ENCODE results near the gene SYDE1. TPM values are rescaled to one million over a fixed set of nuclear protein-coding genes. Genes with fewer than 3 reads are reported as not detected.

Gene SYDE1
- total and polyA plus RNA-seq, 4 donors, result 11.4 to 53.5 (median 42.8) TPM

GRCh38 chr19:15118789-15119494 is 11.7 kb downstream of the SYDE1 start:
- intact Hi-C loops (cut with DNase I), result no loop called here
- Histone ChIP-seq H3K27ac (ENCODE audit: low read depth in 1 of 2, low read length in 2 of 2) (no peak overlapping the region), H3K9me3 (ENCODE audit: control insufficient read depth, low read length) (no peaks in the 10 kb centered on the region), H3K4me1 (ENCODE audit: control insufficient read depth in 1 of 2, insufficient read depth in 2 of 2, low read length in 2 of 2) (no peaks in the 10 kb centered on the region), H3K4me3 (ENCODE audit: low read length in 2 of 2) (no peak overlapping the region), H3K27me3 (ENCODE audit: control insufficient read depth in 1 of 2, insufficient read depth in 2 of 2, low read length in 1 of 2) (no peaks in the 10 kb centered on the region), H3K36me3 (ENCODE audit: control insufficient read depth in 1 of 2, insufficient read depth in 2 of 2, low read length in 1 of 2) (peaks cover 2 to 5% of the 10 kb centered on the region in 2 donors)
- DNase-seq (peak in 1 of 2 donors; percentile 20), ATAC-seq (ENCODE audit: low FRiP score) (no peak)
- 95% methylated on average over 20 of the region's 20 CpGs for WGBS, 2 donors

DNA sequence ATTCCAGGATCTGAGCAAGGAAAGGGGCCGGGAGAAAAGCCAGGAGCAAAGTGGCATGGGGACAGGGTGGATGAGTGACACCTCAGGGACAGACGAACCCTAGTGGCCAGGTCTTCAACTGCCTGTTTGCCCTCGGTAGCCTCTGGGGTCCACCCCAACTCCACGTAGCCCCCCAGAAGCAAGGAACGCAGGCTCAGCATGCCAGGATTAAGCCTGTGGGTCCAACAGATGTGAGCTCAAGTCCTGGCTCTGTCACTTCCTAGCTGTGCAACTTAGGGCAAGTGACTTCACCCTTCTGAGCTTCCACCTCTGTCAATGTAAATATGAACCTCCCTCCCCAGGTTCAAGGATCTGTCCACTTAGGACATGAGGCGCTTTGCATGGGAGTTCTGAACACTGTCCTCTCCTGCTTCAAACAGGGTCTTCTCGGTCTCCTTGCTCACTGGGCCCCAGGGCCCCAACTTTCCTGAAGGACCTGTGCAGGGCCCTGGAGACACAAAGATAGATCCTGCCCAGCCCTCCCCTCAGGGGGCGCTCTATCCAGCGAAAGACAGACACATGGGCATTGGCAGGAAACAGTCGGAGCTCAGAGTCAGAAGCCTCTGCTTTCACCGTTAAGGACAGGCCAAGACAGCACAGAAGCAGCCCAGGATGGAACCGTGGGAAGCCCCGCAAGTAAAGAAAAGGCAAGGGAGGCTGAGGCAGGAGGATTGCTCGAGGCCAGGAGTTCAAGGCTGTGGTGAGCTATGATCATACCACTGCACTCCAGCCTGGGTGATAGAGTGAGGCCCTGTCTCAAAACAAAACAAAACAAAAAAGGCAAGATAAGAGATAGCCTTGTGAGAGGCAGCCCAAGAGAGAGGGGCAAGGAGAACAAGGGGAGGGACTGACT is 13.2 kb downstream of the SYDE1 start:
- peaks cover 2 to 5% of the 10 kb centered on the region in 2 donors for H3K36me3 ChIP-seq (ENCODE audit: control insufficient read depth in 1 of 2, insufficient read depth in 2 of 2, low read length in 1 of 2)
- 86 to 92% methylated on average over 14 of the region's 14 CpGs for WGBS, 2 donors
- intact Hi-C loops (cut with DNase I), result no loop called here
- ATAC-seq (ENCODE audit: low FRiP score) (no peak), DNase-seq (no peak)
- H3K27ac ChIP-seq (ENCODE audit: low read depth in 1 of 2, low read length in 2 of 2), result no peak overlapping the region
- no peaks in the 10 kb centered on the region for H3K9me3 ChIP-seq (ENCODE audit: control insufficient read depth, low read length)
- no peaks in the 10 kb centered on the region for H3K27me3 ChIP-seq (ENCODE audit: control insufficient read depth in 1 of 2, insufficient read depth in 2 of 2, low read length in 1 of 2)
- no peak overlapping the region for H3K4me3 ChIP-seq (ENCODE audit: low read length in 2 of 2)
- no peaks in the 10 kb centered on the region for H3K4me1 ChIP-seq (ENCODE audit: control insufficient read depth in 1 of 2, insufficient read depth in 2 of 2, low read length in 2 of 2)

DNA sequence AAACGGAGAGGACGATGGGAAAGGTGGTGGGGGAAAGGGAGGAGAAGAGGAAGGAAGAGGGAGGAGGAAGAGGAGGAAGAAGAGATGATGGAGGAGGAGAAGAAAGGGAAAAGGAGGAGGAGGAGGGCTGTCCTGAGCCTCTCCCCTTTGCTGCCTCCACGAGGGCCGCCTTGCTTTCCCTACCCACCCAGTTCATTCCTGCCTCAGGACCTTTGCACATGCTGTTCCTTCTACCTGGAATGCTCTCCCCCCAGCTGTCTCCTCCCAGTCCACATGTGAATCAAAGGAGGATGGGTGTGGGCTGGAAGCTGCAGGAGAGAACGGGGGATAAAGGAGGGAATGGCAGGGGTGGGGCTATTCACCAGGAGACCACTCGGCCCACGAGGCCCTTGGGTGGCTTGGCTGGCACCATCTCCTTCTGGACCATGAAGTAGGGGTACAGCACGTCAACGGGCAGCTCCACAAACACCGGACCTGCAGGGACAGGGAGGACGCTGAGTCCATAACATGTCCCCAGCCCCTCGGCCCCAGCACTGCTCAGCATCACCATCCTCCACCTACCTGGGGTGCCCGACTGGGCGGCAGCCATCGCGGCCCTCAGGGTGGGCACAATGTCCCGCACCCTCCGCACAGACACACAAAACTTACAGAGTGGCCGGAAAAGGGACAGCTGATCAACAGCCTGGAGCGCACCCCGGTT is 15.3 kb downstream of the SYDE1 start:
- Histone ChIP-seq H3K27me3 (ENCODE audit: control insufficient read depth in 1 of 2, insufficient read depth in 2 of 2, low read length in 1 of 2) (no peaks in the 10 kb centered on the region), H3K9me3 (ENCODE audit: control insufficient read depth, low read length) (no peaks in the 10 kb centered on the region), H3K4me1 (ENCODE audit: control insufficient read depth in 1 of 2, insufficient read depth in 2 of 2, low read length in 2 of 2) (no peaks in the 10 kb centered on the region), H3K36me3 (ENCODE audit: control insufficient read depth in 1 of 2, insufficient read depth in 2 of 2, low read length in 1 of 2) (peaks cover 1 to 2% of the 10 kb centered on the region in 2 donors), H3K4me3 (ENCODE audit: low read length in 2 of 2) (no peak overlapping the region), H3K27ac (ENCODE audit: low read depth in 1 of 2, low read length in 2 of 2) (no peak overlapping the region)
- intact Hi-C loops (cut with DNase I), result no loop called here
- WGBS, 2 donors, result 96% methylated on average over 21 of the region's 21 CpGs
- DNase-seq (no peak), ATAC-seq (ENCODE audit: low FRiP score) (no peak)

DNA sequence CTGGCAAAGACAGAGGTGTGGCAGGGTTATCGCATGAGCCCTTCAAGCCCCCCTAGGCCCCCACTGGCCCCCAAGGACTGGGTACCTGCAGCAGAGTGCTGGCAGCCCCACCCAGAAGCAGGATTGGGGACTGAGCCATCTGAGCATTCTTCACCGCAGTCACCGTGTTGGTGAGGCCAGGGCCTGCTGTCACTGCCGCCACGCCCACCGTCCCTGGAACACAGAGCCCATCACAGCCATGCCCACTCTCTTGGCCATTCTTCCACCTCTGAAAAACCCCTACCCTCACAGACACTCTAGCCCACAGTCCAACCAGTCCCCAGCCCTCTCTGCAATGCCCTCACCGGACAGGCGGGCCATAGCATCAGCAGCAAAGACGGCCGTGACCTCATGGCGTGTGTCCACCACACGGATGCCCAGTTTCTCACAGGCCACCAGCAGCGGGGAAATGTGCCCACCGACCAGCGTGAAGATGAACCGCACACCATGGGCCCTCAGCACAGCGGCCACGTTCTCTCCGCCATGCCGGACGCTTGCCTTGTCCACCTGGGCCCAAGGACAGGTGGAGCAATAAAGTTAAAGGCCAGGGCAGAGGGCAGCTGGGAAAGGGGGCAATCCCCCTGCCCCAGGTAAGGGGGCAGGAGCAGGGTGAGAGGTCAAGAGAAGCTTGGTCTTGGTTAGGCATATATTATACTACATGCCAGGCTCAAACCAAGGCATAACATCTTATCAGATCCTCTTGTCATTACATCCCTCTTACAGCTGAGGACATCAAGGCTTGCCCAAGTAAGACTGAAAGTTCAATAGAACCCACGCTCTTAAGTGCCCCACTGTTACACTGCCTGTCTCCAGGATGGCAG is 16.1 kb downstream of the SYDE1 start:
- Histone ChIP-seq H3K27me3 (ENCODE audit: control insufficient read depth in 1 of 2, insufficient read depth in 2 of 2, low read length in 1 of 2) (no peaks in the 10 kb centered on the region), H3K9me3 (ENCODE audit: control insufficient read depth, low read length) (no peaks in the 10 kb centered on the region), H3K4me1 (ENCODE audit: control insufficient read depth in 1 of 2, insufficient read depth in 2 of 2, low read length in 2 of 2) (no peaks in the 10 kb centered on the region), H3K27ac (ENCODE audit: low read depth in 1 of 2, low read length in 2 of 2) (no peak overlapping the region), H3K36me3 (ENCODE audit: control insufficient read depth in 1 of 2, insufficient read depth in 2 of 2, low read length in 1 of 2) (peaks cover 1 to 2% of the 10 kb centered on the region in 2 donors), H3K4me3 (ENCODE audit: low read length in 2 of 2) (no peak overlapping the region)
- ATAC-seq (ENCODE audit: low FRiP score) (no peak), DNase-seq (no peak)
- 90 to 92% methylated on average over 22 of the region's 22 CpGs for WGBS, 2 donors
- intact Hi-C loops (cut with DNase I), result no loop called here

DNA sequence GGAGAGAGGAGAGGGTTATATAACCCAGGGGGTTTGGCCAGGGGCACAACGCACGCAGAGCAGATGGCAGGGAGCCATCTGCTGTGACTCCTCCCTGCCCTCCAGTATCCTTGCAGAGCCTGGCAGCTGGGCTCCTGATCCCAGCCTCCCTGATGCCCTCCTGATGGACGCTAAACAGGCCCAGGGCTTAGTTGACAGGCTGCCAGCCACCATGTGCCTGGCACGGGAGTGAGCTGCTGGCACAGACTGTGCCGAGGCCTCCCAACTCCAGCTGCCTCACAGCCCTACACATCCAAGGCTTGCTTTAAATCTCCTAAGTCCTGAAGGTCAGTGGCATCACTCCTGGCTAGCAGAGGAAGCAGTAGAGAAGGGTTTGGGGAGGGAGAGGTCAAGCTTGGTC is 16.7 kb downstream of the SYDE1 start:
- Histone ChIP-seq H3K27ac (ENCODE audit: low read depth in 1 of 2, low read length in 2 of 2) (peak overlapping the region in 1 of 2 donors; percentile 6), H3K27me3 (ENCODE audit: control insufficient read depth in 1 of 2, insufficient read depth in 2 of 2, low read length in 1 of 2) (no peaks in the 10 kb centered on the region), H3K4me1 (ENCODE audit: control insufficient read depth in 1 of 2, insufficient read depth in 2 of 2, low read length in 2 of 2) (no peaks in the 10 kb centered on the region), H3K36me3 (ENCODE audit: control insufficient read depth in 1 of 2, insufficient read depth in 2 of 2, low read length in 1 of 2) (peaks cover 0 to 2% of the 10 kb centered on the region in 2 donors), H3K4me3 (ENCODE audit: low read length in 2 of 2) (no peak overlapping the region), H3K9me3 (ENCODE audit: control insufficient read depth, low read length) (no peaks in the 10 kb centered on the region)
- intact Hi-C loops (cut with DNase I), result loop anchor here in 1 of 2 donors (2.0 kb wide), 1 partner anchor 15 kb away; no protein-coding TSS in a partner anchor
- peak in 1 of 2 donors; percentile 82 for DNase-seq
- WGBS, 2 donors, result 3 to 5% methylated on average over 5 of the region's 5 CpGs
- ATAC-seq (ENCODE audit: low FRiP score), result peak; percentile 20

DNA sequence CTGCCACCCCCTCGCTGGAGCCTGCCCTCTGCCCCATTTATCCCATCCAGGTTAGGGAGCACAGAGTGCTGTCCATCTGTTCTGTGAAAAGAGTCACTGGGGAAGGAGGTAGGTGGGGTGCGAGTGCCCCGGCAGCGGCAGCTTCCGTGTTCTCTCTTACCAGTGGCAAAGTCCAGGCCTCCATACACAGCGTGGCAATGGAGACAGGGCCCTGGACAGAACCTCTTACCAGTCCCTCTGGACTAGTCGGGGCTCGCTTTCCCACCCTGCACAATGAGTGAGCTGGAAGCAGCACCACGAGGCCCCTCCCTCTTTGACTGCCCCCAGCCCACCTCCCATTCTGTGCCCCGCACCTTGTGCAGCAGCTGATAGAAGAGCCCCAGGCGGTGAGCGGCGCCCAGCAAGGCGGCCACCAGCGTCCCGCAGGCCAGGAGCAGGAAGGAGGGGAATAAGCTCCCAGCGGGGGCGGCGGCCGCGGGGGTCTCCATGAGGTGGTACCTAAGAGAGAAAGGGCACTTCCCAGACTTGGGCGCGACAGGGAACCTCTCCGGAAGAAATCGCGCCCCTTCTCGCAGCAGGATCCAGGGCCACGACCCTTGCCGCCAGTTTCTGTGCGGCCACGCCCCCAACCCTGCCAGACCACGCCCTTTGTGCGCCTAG is 17.5 kb downstream of the SYDE1 start:
- Histone ChIP-seq H3K27me3 (ENCODE audit: control insufficient read depth in 1 of 2, insufficient read depth in 2 of 2, low read length in 1 of 2) (no peaks in the 10 kb centered on the region), H3K9me3 (ENCODE audit: control insufficient read depth, low read length) (no peaks in the 10 kb centered on the region), H3K36me3 (ENCODE audit: control insufficient read depth in 1 of 2, insufficient read depth in 2 of 2, low read length in 1 of 2) (peaks cover 0 to 2% of the 10 kb centered on the region in 2 donors), H3K4me1 (ENCODE audit: control insufficient read depth in 1 of 2, insufficient read depth in 2 of 2, low read length in 2 of 2) (no peaks in the 10 kb centered on the region), H3K4me3 (ENCODE audit: low read length in 2 of 2) (peak overlapping the region; percentile 6 to 31), H3K27ac (ENCODE audit: low read depth in 1 of 2, low read length in 2 of 2) (peak overlapping the region in 1 of 2 donors; percentile 6)
- WGBS, 2 donors, result 3 to 4% methylated on average over 33 of the region's 33 CpGs
- intact Hi-C loops (cut with DNase I), result loop anchor here (1.0 to 2.0 kb wide), 2 partner anchors 16 to 17 kb away; partner anchors contain the start of gene SYDE1 (in 1 of the 2)
- peak; percentile 13 for ATAC-seq (ENCODE audit: low FRiP score)
- peak; percentile 90 to 91 for DNase-seq

DNA sequence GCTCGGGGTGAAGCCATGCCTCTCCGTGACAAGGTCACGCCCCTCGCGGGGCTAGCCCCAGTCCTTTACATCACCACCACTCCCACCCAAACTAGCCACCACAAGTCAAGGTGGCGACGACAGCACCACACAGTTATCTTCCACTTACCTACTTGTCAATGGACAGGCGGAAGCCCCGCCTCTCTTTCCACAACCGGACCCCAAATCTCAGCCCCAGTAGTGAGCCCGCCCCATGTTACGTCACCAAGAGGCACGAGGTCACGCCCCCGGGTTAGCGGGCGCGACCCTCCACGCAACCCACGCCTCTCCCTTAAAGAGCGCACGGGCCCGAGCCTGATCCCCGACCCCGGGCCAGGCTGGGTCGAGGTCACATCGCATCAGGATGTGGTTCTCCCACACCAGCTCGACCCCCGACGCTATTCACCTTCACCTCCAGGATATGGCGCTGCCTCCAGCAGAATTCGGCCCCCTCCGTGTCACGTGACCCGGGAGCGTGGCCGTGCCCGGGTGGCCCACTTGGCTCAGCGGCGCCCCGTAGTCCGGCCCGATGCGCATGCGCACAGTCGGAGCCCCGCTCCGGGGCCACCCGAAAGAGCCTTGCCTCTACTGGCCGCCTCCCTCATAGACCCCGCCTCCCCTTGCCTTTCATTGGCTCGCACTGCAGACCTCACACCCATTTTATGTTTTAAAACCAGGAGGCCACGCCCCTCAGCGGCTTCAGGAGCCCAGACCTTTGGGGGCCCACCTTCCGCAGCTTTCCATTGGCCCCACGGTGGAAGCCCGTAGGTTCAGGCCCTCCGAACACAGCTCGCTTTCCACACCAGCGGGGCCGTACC is 18.2 kb downstream of the SYDE1 start:
- Histone ChIP-seq H3K4me3 (ENCODE audit: low read length in 2 of 2) (peak overlapping the region; percentile 2 to 31), H3K27ac (ENCODE audit: low read depth in 1 of 2, low read length in 2 of 2) (peak overlapping the region in 1 of 2 donors; percentile 6), H3K4me1 (ENCODE audit: control insufficient read depth in 1 of 2, insufficient read depth in 2 of 2, low read length in 2 of 2) (no peaks in the 10 kb centered on the region), H3K36me3 (ENCODE audit: control insufficient read depth in 1 of 2, insufficient read depth in 2 of 2, low read length in 1 of 2) (peaks cover 0 to under 1% of the 10 kb centered on the region in 2 donors), H3K27me3 (ENCODE audit: control insufficient read depth in 1 of 2, insufficient read depth in 2 of 2, low read length in 1 of 2) (no peaks in the 10 kb centered on the region), H3K9me3 (ENCODE audit: control insufficient read depth, low read length) (no peaks in the 10 kb centered on the region)
- ATAC-seq (ENCODE audit: low FRiP score), result peak; percentile 97
- intact Hi-C loops (cut with DNase I), result loop anchor here (1.0 to 2.0 kb wide), 2 partner anchors 17 to 18 kb away; partner anchors contain the start of gene SYDE1 (in 1 of the 2)
- DNase-seq, result peak; percentile 99
- WGBS, 2 donors, result 0 to 1% methylated on average over 61 of the region's 61 CpGs

All from aorta (tissue), 5 donors.